ENCODE results near the gene RAD51.

Gene RAD51

DNA sequence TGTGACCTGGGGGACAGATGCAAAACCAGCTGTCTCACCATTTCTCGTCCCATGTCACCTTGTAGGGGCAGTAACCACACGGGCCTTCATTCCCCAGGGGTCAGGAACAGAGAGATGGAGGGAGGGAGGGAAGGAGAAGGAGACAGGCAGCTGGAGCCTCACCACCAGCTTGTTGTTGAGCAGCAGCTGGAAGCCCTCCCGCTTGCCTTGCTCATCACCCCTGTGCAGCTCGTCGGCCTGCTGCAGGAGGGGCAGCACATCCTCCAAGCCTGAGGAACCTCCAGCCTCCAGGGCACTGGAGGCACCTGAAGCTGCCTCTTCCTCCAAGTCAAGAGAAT lies 49.8 kb downstream of the RAD51 start:
- DNase-seq (ENCODE audit: low spot score) = no peak

GRCh38 chr15:40746916-40747418 lies 52.0 kb downstream of the RAD51 start:
- H3K4ac ChIP-seq (ENCODE audit: low read length) = no peak overlapping the region
- no peak overlapping the region for H3K27ac ChIP-seq (replicated peaks; ENCODE audit: low read length)
- H3K9me3 ChIP-seq (replicated peaks in 1 of 2; ENCODE audit: control insufficient read depth in 2 of 2, insufficient read depth in 1 of 2, low read depth in 1 of 2, low read length in 2 of 2) = no peaks in the 10 kb centered on the region
- no peak overlapping the region for H3K18ac ChIP-seq (ENCODE audit: low read length)
- no CpG with 5 or more reads among the region's 3 CpGs for WGBS, 2 donors (ENCODE audit: extremely low coverage in 2 of 2, insufficient read length in 2 of 2, insufficient replicate concordance in 1 of 2)
- H2BK15ac ChIP-seq (ENCODE audit: low read length) = no peak overlapping the region
- no peaks in the 10 kb centered on the region for H3K27me3 ChIP-seq (ENCODE audit: control insufficient read depth in 3 of 3, insufficient read depth in 3 of 3, low read depth in 1 of 3, low read length in 3 of 3)
- H3K4me1 ChIP-seq (ENCODE audit: control insufficient read depth in 2 of 2, insufficient read depth in 1 of 2, low read depth in 1 of 2, low read length in 2 of 2) = peaks cover 3 to 5% of the 10 kb centered on the region in 2 donors
- H2BK120ac ChIP-seq (ENCODE audit: low read depth, low read length) = no peak overlapping the region
- H3K36me3 ChIP-seq (replicated peaks in 1 of 2; ENCODE audit: control insufficient read depth in 2 of 2, insufficient read depth in 2 of 2, low read length in 2 of 2) = peaks cover 22 to 79% of the 10 kb centered on the region in 2 donors
- H3K9ac ChIP-seq (ENCODE audit: low read depth, low read length, poor library complexity) = no peak overlapping the region
- no peak overlapping the region for H3K4me3 ChIP-seq (ENCODE audit: low read length in 2 of 2)
- peaks cover 2% of the 10 kb centered on the region for H3K79me1 ChIP-seq (ENCODE audit: low read depth, low read length)
- no peak overlapping the region for H4K91ac ChIP-seq (ENCODE audit: low read depth, low read length, poor library complexity)
- no peak overlapping the region for H4K8ac ChIP-seq (ENCODE audit: low read depth, low read length)
- no peak for DNase-seq (ENCODE audit: low spot score)
- no peak overlapping the region for H3K23ac ChIP-seq (ENCODE audit: low read depth, low read length, poor library complexity)
- no peak overlapping the region for H3K4me2 ChIP-seq (ENCODE audit: insufficient read depth, low read length, poor library complexity, severe bottlenecking)
- no peak overlapping the region for H2AFZ ChIP-seq (ENCODE audit: low read length)
- H2AK5ac ChIP-seq (ENCODE audit: low read depth, low read length) = no peak overlapping the region
- H2BK12ac ChIP-seq (ENCODE audit: low read length) = no peak overlapping the region
- no peak overlapping the region for H3K14ac ChIP-seq (ENCODE audit: low read length)
- H2BK5ac ChIP-seq (ENCODE audit: low read length) = no peak overlapping the region

More for the DNA sequence above, 49.8 kb downstream of the RAD51 start:
- H3K79me1 ChIP-seq (ENCODE audit: low read depth, low read length) = no peaks in the 10 kb centered on the region
- H3K27me3 ChIP-seq (ENCODE audit: control insufficient read depth in 3 of 3, insufficient read depth in 3 of 3, low read depth in 1 of 3, low read length in 3 of 3) = no peaks in the 10 kb centered on the region
- H2AFZ ChIP-seq (ENCODE audit: low read length) = no peak overlapping the region
- no peak overlapping the region for H4K91ac ChIP-seq (ENCODE audit: low read depth, low read length, poor library complexity)
- no peak overlapping the region for H2AK5ac ChIP-seq (ENCODE audit: low read depth, low read length)
- no peak overlapping the region for H2BK12ac ChIP-seq (ENCODE audit: low read length)
- peaks cover 3 to 5% of the 10 kb centered on the region in 2 donors for H3K4me1 ChIP-seq (ENCODE audit: control insufficient read depth in 2 of 2, insufficient read depth in 1 of 2, low read depth in 1 of 2, low read length in 2 of 2)
- H2BK5ac ChIP-seq (ENCODE audit: low read length) = no peak overlapping the region
- no peak overlapping the region for H4K8ac ChIP-seq (ENCODE audit: low read depth, low read length)
- WGBS, 2 donors (ENCODE audit: extremely low coverage in 2 of 2, insufficient read length in 2 of 2, insufficient replicate concordance in 1 of 2) = no CpG with 5 or more reads among the region's 5 CpGs
- no peak overlapping the region for H3K14ac ChIP-seq (ENCODE audit: low read length)
- no peaks in the 10 kb centered on the region for H3K9me3 ChIP-seq (replicated peaks in 1 of 2; ENCODE audit: control insufficient read depth in 2 of 2, insufficient read depth in 1 of 2, low read depth in 1 of 2, low read length in 2 of 2)
- H3K18ac ChIP-seq (ENCODE audit: low read length) = no peak overlapping the region
- H2BK15ac ChIP-seq (ENCODE audit: low read length) = no peak overlapping the region
- H3K4me2 ChIP-seq (ENCODE audit: insufficient read depth, low read length, poor library complexity, severe bottlenecking) = no peak overlapping the region
- H3K27ac ChIP-seq (replicated peaks; ENCODE audit: low read length) = no peak overlapping the region
- peaks cover 21 to 81% of the 10 kb centered on the region in 2 donors for H3K36me3 ChIP-seq (replicated peaks in 1 of 2; ENCODE audit: control insufficient read depth in 2 of 2, insufficient read depth in 2 of 2, low read length in 2 of 2)
- no peak overlapping the region for H3K4ac ChIP-seq (ENCODE audit: low read length)
- no peak overlapping the region for H2BK120ac ChIP-seq (ENCODE audit: low read depth, low read length)
- no peak overlapping the region for H3K23ac ChIP-seq (ENCODE audit: low read depth, low read length, poor library complexity)
- peak overlapping the region; percentile 81 for H3K9ac ChIP-seq (ENCODE audit: low read depth, low read length, poor library complexity)
- no peak overlapping the region for H3K4me3 ChIP-seq (ENCODE audit: low read length in 2 of 2)

- no peak overlapping the region for H3K23ac ChIP-seq (ENCODE audit: low read depth, low read length, poor library complexity)
- no CpG with 5 or more reads among the region's 7 CpGs for WGBS, 2 donors (ENCODE audit: extremely low coverage in 2 of 2, insufficient read length in 2 of 2, insufficient replicate concordance in 1 of 2)
- no peak overlapping the region for H3K14ac ChIP-seq (ENCODE audit: low read length)
- no peak overlapping the region for H3K9ac ChIP-seq (ENCODE audit: low read depth, low read length, poor library complexity)
- H2AK5ac ChIP-seq (ENCODE audit: low read depth, low read length) = no peak overlapping the region
- H4K91ac ChIP-seq (ENCODE audit: low read depth, low read length, poor library complexity) = no peak overlapping the region
- no peak overlapping the region for H2BK15ac ChIP-seq (ENCODE audit: low read length)
- H3K4me3 ChIP-seq (ENCODE audit: low read length in 2 of 2) = peak overlapping the region in 1 of 2 donors; percentile 20
- peaks cover 20 to 76% of the 10 kb centered on the region in 2 donors for H3K36me3 ChIP-seq (replicated peaks in 1 of 2; ENCODE audit: control insufficient read depth in 2 of 2, insufficient read depth in 2 of 2, low read length in 2 of 2)
- H3K4ac ChIP-seq (ENCODE audit: low read length) = no peak overlapping the region
- no peak overlapping the region for H3K18ac ChIP-seq (ENCODE audit: low read length)
- H2BK5ac ChIP-seq (ENCODE audit: low read length) = no peak overlapping the region
- no peaks in the 10 kb centered on the region for H3K27me3 ChIP-seq (ENCODE audit: control insufficient read depth in 3 of 3, insufficient read depth in 3 of 3, low read depth in 1 of 3, low read length in 3 of 3)
- DNase-seq (ENCODE audit: low spot score) = no peak
- H4K8ac ChIP-seq (ENCODE audit: low read depth, low read length) = no peak overlapping the region
- H2BK12ac ChIP-seq (ENCODE audit: low read length) = no peak overlapping the region
- no peak overlapping the region for H2AFZ ChIP-seq (ENCODE audit: low read length)
- peaks cover 3 to 5% of the 10 kb centered on the region in 2 donors for H3K4me1 ChIP-seq (ENCODE audit: control insufficient read depth in 2 of 2, insufficient read depth in 1 of 2, low read depth in 1 of 2, low read length in 2 of 2)
- H3K79me1 ChIP-seq (ENCODE audit: low read depth, low read length) = peaks cover 3% of the 10 kb centered on the region
- H2BK120ac ChIP-seq (ENCODE audit: low read depth, low read length) = no peak overlapping the region
- H3K27ac ChIP-seq (replicated peaks; ENCODE audit: low read length) = no peak overlapping the region
- H3K4me2 ChIP-seq (ENCODE audit: insufficient read depth, low read length, poor library complexity, severe bottlenecking) = no peak overlapping the region
- H3K9me3 ChIP-seq (replicated peaks in 1 of 2; ENCODE audit: control insufficient read depth in 2 of 2, insufficient read depth in 1 of 2, low read depth in 1 of 2, low read length in 2 of 2) = no peaks in the 10 kb centered on the region
These were observed 53.0 kb downstream of the RAD51 start for GRCh38 chr15:40747685-40748631.

GRCh38 chr15:40749151-40749630 lies 54.2 kb downstream of the RAD51 start:
- H3K9ac ChIP-seq (ENCODE audit: low read depth, low read length, poor library complexity) = no peak overlapping the region
- no peak overlapping the region for H4K91ac ChIP-seq (ENCODE audit: low read depth, low read length, poor library complexity)
- H3K9me3 ChIP-seq (replicated peaks in 1 of 2; ENCODE audit: control insufficient read depth in 2 of 2, insufficient read depth in 1 of 2, low read depth in 1 of 2, low read length in 2 of 2) = no peaks in the 10 kb centered on the region
- H2AK5ac ChIP-seq (ENCODE audit: low read depth, low read length) = no peak overlapping the region
- no CpG with 5 or more reads among the region's 4 CpGs for WGBS, 2 donors (ENCODE audit: extremely low coverage in 2 of 2, insufficient read length in 2 of 2, insufficient replicate concordance in 1 of 2)
- H2BK15ac ChIP-seq (ENCODE audit: low read length) = no peak overlapping the region
- peaks cover under 1 to 3% of the 10 kb centered on the region in 2 donors for H3K4me1 ChIP-seq (ENCODE audit: control insufficient read depth in 2 of 2, insufficient read depth in 1 of 2, low read depth in 1 of 2, low read length in 2 of 2)
- H2AFZ ChIP-seq (ENCODE audit: low read length) = no peak overlapping the region
- H4K8ac ChIP-seq (ENCODE audit: low read depth, low read length) = no peak overlapping the region
- H2BK120ac ChIP-seq (ENCODE audit: low read depth, low read length) = no peak overlapping the region
- no peak for DNase-seq (ENCODE audit: low spot score)
- no peak overlapping the region for H2BK5ac ChIP-seq (ENCODE audit: low read length)
- no peak overlapping the region for H3K27ac ChIP-seq (replicated peaks; ENCODE audit: low read length)
- no peak overlapping the region for H3K18ac ChIP-seq (ENCODE audit: low read length)
- H3K4me3 ChIP-seq (ENCODE audit: low read length in 2 of 2) = no peak overlapping the region
- H3K4ac ChIP-seq (ENCODE audit: low read length) = no peak overlapping the region
- no peaks in the 10 kb centered on the region for H3K27me3 ChIP-seq (ENCODE audit: control insufficient read depth in 3 of 3, insufficient read depth in 3 of 3, low read depth in 1 of 3, low read length in 3 of 3)
- peaks cover 12 to 64% of the 10 kb centered on the region in 2 donors for H3K36me3 ChIP-seq (replicated peaks in 1 of 2; ENCODE audit: control insufficient read depth in 2 of 2, insufficient read depth in 2 of 2, low read length in 2 of 2)
- peaks cover 3% of the 10 kb centered on the region for H3K79me1 ChIP-seq (ENCODE audit: low read depth, low read length)
- no peak overlapping the region for H3K4me2 ChIP-seq (ENCODE audit: insufficient read depth, low read length, poor library complexity, severe bottlenecking)
- no peak overlapping the region for H3K23ac ChIP-seq (ENCODE audit: low read depth, low read length, poor library complexity)
- H2BK12ac ChIP-seq (ENCODE audit: low read length) = no peak overlapping the region
- no peak overlapping the region for H3K14ac ChIP-seq (ENCODE audit: low read length)
